CMK (cell line): ENCODE measurements around the gene TBRG1.

Source experiments
- DNase-seq: peaks from one replicate; pipeline ENCODE4 v3.0.0-alpha.2; 2010; ENCODE audit warnings: low read depth

The TBRG1 gene

DNA sequence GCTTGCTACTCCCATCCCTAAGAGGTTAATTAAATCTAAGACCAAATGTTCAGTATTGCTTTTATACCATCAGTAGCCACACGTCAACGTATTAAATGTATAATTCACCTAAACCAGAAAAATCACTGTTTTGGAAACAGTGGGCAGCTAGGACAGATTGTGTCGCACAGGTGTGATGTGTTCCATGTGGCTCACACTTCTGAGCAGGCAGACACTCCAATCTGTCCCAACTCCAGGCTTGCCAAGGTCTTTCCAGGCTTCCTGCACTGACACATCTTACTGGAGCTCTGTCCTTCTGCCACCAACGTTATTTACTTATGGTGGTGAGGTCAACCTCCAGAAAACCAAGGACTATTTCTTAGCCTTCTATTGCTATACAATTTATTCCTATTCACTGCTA lies 39.4 kb downstream of the TBRG1 start:
- DNase-seq, result no peak

GRCh38 chr11:124663861-124664260 lies 41.2 kb downstream of the TBRG1 start:
- no peak for DNase-seq

- DNase-seq, result no peak
Observed at GRCh38 chr11:124667601-124668000, 44.9 kb downstream of the TBRG1 start.

DNA sequence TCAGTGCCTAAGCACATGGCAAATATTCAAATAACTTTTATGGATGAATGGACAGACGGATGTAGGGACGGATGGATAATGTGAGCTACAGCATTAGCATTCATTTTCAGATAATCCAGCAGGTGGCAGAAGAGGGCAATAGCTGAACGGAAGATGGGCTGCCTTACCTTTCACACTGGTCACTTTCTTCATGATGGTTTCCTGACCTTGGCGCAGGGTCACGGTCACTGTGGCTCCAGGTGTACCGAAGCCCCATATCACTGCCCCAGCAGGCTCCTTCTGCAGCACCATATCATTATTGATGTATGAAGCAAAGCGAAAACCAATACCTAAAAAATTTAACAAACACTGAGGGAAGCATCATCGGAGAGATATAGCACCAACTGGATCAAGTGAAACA lies 46.5 kb downstream of the TBRG1 start:
- no peak for DNase-seq

DNA sequence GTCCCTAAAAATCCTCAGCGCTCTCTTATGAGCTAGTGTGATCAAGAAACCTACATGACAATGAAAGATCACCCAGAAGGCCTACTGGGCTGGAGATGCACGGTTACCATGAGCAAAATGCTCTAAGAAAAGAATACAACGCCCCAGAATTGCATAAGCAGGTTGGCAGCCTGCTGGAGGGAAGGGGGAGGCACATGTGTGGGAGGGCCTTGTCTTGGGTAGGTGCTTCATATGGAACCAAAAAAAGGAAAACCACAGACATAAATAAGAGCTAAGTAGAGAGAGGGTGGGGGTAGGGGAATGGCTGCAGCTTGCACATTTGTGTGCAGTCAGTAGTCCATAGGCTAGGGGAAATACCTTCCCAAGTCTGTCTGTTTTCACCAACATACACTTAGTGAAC lies 48.1 kb downstream of the TBRG1 start:
- peak; percentile 42 for DNase-seq

- DNase-seq, result no peak
Observed at GRCh38 chr11:124672536-124673215, 50.0 kb downstream of the TBRG1 start.

DNA sequence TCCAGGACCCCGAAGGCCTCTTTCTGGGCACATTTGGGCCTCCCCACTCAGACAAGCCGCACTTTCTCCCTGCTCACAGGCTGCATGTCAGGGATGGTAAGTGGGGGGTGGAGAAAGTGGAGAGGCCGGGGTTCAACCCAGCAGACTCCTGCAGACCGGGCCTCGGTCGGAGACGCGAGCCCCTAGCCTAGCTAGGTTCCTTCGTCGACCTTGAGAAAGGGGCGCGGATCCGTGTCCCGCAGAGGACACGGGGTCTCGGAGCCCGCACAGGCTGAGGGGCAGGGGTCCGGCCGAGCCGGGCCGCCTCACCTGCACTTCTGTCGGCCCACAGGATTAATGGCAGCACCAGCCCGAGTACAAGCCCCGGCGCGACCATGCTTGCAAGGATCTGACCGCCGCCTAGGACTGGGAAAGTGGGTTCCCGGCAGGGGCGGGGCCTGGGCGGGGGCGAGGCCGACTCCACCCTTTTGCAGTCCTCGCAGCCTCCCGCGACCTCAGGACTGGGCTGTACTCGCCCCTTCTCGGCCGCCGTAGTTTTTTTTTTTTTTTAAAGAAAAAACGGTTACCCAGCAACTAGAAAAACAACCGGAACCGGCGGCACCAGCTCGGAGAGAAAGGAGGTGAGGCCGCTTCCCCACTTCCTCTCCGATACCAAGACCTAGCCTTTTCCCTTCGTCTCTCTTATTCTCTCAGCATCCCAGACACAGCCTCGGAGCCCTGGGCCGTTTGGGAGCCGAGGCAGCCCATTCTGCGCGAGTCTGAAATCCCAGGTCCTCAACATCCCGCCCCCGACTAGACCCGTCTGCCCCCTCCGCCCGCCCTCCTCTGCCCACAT lies 50.9 kb downstream of the TBRG1 start, which contains the start of the genes SIAE and SPA17:
TSS of gene SIAE (minus strand) at position 407 of the 835 bp plus-strand sequence. CDS start at position 376, 31 bp downstream.
TSS of gene SPA17 (plus strand) at position 572 of the 835 bp plus-strand sequence. CDS start 1,361 bp downstream, outside the sequence.
- peak; percentile 95 for DNase-seq

GRCh38 chr11:124674168-124674517 lies 51.5 kb downstream of the TBRG1 start:
- DNase-seq, result no peak

DNA sequence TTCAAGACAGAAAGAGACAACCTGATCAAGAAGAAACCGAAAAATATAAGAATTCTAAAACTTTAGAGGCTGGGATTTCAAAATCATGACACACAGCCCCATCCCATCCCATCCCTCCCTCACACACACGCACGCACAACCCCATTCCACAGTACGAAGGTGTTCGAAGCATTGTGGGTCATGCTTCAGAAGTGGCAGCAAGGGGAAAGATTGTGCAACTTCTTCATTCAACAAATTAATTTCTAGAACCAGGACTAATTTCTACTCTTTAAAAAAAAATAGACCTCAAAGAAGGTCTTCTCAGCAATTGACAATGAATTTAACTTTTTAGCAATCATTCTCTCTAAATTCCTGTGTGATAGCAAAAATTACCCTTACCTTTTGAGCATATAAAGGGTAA lies 51.9 kb downstream of the TBRG1 start:
- DNase-seq, result no peak

GRCh38 chr11:124676386-124676785 lies 53.7 kb downstream of the TBRG1 start:
- DNase-seq, result no peak

DNA sequence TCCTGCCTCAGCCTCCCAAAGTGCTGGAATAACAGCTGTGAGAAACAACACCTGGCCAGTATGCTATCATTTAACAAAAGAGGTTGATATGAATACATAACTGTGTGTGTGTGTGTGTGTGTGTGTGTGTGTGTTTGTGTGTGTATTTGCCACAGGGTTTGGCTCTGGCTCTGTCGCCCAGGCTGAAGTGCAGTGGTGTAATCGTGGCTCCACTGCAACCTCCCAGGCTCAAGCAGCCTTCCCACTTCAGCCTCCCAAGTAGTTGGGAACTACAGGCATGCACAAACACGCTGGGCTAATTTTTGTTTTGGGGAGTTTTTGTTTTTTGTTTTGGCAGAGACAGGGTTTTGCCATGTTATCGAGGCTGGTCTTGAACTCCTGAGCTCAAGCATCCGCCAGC lies 55.8 kb downstream of the TBRG1 start:
- no peak for DNase-seq

GRCh38 chr11:124681421-124681820 lies 58.8 kb downstream of the TBRG1 start:
- DNase-seq, result no peak

DNA sequence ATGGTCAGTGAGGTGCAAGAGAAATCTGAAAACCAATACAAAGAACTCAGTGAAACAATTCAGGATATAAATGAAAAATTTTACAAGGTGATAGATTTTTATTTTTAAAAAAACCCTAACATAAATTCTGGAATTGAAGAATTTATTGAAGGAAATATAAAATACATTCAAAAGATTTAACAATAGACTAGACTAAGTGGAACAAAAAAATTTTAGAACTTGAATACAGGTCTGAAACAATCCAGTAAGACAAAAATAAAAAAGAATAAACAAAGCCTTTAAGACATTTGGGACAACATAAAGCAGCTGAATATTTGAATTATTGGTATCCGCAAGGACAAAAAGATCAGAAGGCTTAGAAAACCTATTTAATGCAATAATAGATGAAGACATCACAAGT lies 59.8 kb downstream of the TBRG1 start:
- no peak for DNase-seq
